ENCODE data around the gene TOMM34. TPM values are rescaled to one million over a fixed set of nuclear protein-coding genes. Genes with fewer than 3 reads are reported as not detected.

TOMM34 gene
- total and polyA plus RNA-seq, 2 donors (not counting 1 experiment from before 2014, with no cell fraction given) = 15.5 to 25.6 TPM

GRCh38 chr20:44928595-44928994 lies 31.6 kb downstream of the TOMM34 start:
- no peaks in the 10 kb centered on the region for H3K79me2 ChIP-seq (ENCODE audit: control insufficient read depth, insufficient read depth, low read length)
- no peaks in the 10 kb centered on the region for H3K27me3 ChIP-seq (ENCODE audit: control insufficient read depth, insufficient read depth, low read length)
- H2AFZ ChIP-seq (ENCODE audit: low read length) = no peak overlapping the region
- no peak for DNase-seq (ENCODE audit: low read depth in 2 of 2)
- H3K9ac ChIP-seq (ENCODE audit: insufficient read depth, low read length) = no peak overlapping the region
- H4K20me1 ChIP-seq (ENCODE audit: control insufficient read depth, extremely low read depth, insufficient read depth, low read length) = no peaks in the 10 kb centered on the region
- no peak overlapping the region for H3K4me3 ChIP-seq (replicated peaks in 1 of 4; ENCODE audit: control extremely low read depth in 1 of 4, insufficient read depth in 1 of 4, low read depth in 3 of 4, low read length in 4 of 4)
- H3K27ac ChIP-seq (ENCODE audit: insufficient read depth, low read length) = no peak overlapping the region
- H3K9me3 ChIP-seq (ENCODE audit: control insufficient read depth, insufficient read depth, low read depth, low read length) = no peaks in the 10 kb centered on the region
- H3K4me1 ChIP-seq (ENCODE audit: control insufficient read depth, extremely low read depth, insufficient read depth, low read length) = no peaks in the 10 kb centered on the region
- H3K4me2 ChIP-seq (ENCODE audit: extremely low read depth, insufficient read depth, low read length) = no peak overlapping the region
- TF ChIP-seq CTCF (conservative IDR thresholded peaks at IDR 0.05 in 1 of 2, IDR thresholded peaks at IDR 0.05 in 1 of 2; ENCODE audit: low read depth in 1 of 2, low read length in 2 of 2) (no peak), EZH2 (IDR thresholded peaks at IDR 0.05; ENCODE audit: low read length, missing control alignments) (no peak)
- no peaks in the 10 kb centered on the region for H3K36me3 ChIP-seq (ENCODE audit: control insufficient read depth, insufficient read depth, low read length)

- H3K9ac ChIP-seq (ENCODE audit: insufficient read depth, low read length) = no peak overlapping the region
- no peak overlapping the region for H3K4me2 ChIP-seq (ENCODE audit: extremely low read depth, insufficient read depth, low read length)
- H3K79me2 ChIP-seq (ENCODE audit: control insufficient read depth, insufficient read depth, low read length) = no peaks in the 10 kb centered on the region
- peaks cover 2% of the 10 kb centered on the region for H3K36me3 ChIP-seq (ENCODE audit: control insufficient read depth, insufficient read depth, low read length)
- H3K4me3 ChIP-seq (replicated peaks in 1 of 4; ENCODE audit: control extremely low read depth in 1 of 4, insufficient read depth in 1 of 4, low read depth in 3 of 4, low read length in 4 of 4) = no peak overlapping the region
- no peak overlapping the region for H2AFZ ChIP-seq (ENCODE audit: low read length)
- no peak overlapping the region for H3K27ac ChIP-seq (ENCODE audit: insufficient read depth, low read length)
- TF ChIP-seq CTCF (conservative IDR thresholded peaks at IDR 0.05 in 1 of 2, IDR thresholded peaks at IDR 0.05 in 1 of 2; ENCODE audit: low read depth in 1 of 2, low read length in 2 of 2) = no peak
- TF ChIP-seq EZH2 (IDR thresholded peaks at IDR 0.05; ENCODE audit: low read length, missing control alignments) = no peak
- H3K9me3 ChIP-seq (ENCODE audit: control insufficient read depth, insufficient read depth, low read depth, low read length) = no peaks in the 10 kb centered on the region
- no peak for DNase-seq (ENCODE audit: low read depth in 2 of 2)
- no peaks in the 10 kb centered on the region for H4K20me1 ChIP-seq (ENCODE audit: control insufficient read depth, extremely low read depth, insufficient read depth, low read length)
- no peaks in the 10 kb centered on the region for H3K27me3 ChIP-seq (ENCODE audit: control insufficient read depth, insufficient read depth, low read length)
- H3K4me1 ChIP-seq (ENCODE audit: control insufficient read depth, extremely low read depth, insufficient read depth, low read length) = no peaks in the 10 kb centered on the region
These were observed 35.7 kb downstream of the TOMM34 start for GRCh38 chr20:44924541-44924940.

- Histone ChIP-seq H3K27me3 (ENCODE audit: control insufficient read depth, insufficient read depth, low read length) (no peaks in the 10 kb centered on the region), H2AFZ (ENCODE audit: low read length) (no peak overlapping the region), H3K4me1 (ENCODE audit: control insufficient read depth, extremely low read depth, insufficient read depth, low read length) (no peaks in the 10 kb centered on the region), H3K27ac (ENCODE audit: insufficient read depth, low read length) (no peak overlapping the region), H3K4me2 (ENCODE audit: extremely low read depth, insufficient read depth, low read length) (no peak overlapping the region), H3K4me3 (replicated peaks in 1 of 4; ENCODE audit: control extremely low read depth in 1 of 4, insufficient read depth in 1 of 4, low read depth in 3 of 4, low read length in 4 of 4) (no peak overlapping the region), H3K36me3 (ENCODE audit: control insufficient read depth, insufficient read depth, low read length) (peaks cover 4% of the 10 kb centered on the region), H3K9ac (ENCODE audit: insufficient read depth, low read length) (no peak overlapping the region), H3K79me2 (ENCODE audit: control insufficient read depth, insufficient read depth, low read length) (no peaks in the 10 kb centered on the region), H4K20me1 (ENCODE audit: control insufficient read depth, extremely low read depth, insufficient read depth, low read length) (no peaks in the 10 kb centered on the region), H3K9me3 (ENCODE audit: control insufficient read depth, insufficient read depth, low read depth, low read length) (no peaks in the 10 kb centered on the region)
- TF ChIP-seq EZH2 (IDR thresholded peaks at IDR 0.05; ENCODE audit: low read length, missing control alignments) (no peak), CTCF (conservative IDR thresholded peaks at IDR 0.05 in 1 of 2, IDR thresholded peaks at IDR 0.05 in 1 of 2; ENCODE audit: low read depth in 1 of 2, low read length in 2 of 2) (no peak)
- DNase-seq (ENCODE audit: low read depth in 2 of 2) = no peak
These were observed 38.8 kb downstream of the TOMM34 start for GRCh38 chr20:44921447-44921846.
